Activated CD8-positive, alpha-beta memory T cell treated with anti-CD3 and anti-CD28 coated beads, Interleukin-2, amount 50 U/mL, for 24 hours (primary cell): ENCODE measurements around the gene EMC10.
"Not testable (repeated sequence)": the region's sequence is repeated elsewhere in the genome, so short reads cannot be mapped to it uniquely, and the experiment has no call there.

ENCODE experiments used
- DNase-seq: peaks from one replicate; pipeline ENCODE4 v3.0.0-alpha.2; 2020; ENCODE audit errors: extremely low read depth

The EMC10 gene

GRCh38 chr19:50450369-50451222 lies 25.7 kb upstream of the EMC10 start:
- DNase-seq = no peak

- no peak for DNase-seq
Observed at GRCh38 chr19:50451223-50451534, 25.1 kb upstream of the EMC10 start.

GRCh38 chr19:50453243-50453642 lies 23.1 kb upstream of the EMC10 start:
- no peak for DNase-seq

GRCh38 chr19:50455992-50456391 lies 20.3 kb upstream of the EMC10 start:
- DNase-seq = no peak

- DNase-seq = no peak
Observed at GRCh38 chr19:50457300-50457699, 19.0 kb upstream of the EMC10 start.

- DNase-seq = no peak
Observed at GRCh38 chr19:50458396-50459066, 17.8 kb upstream of the EMC10 start.

- DNase-seq = no peak
Observed at GRCh38 chr19:50459067-50459456, 17.2 kb upstream of the EMC10 start.

- no peak for DNase-seq
Observed at GRCh38 chr19:50459638-50460037, 16.7 kb upstream of the EMC10 start.

GRCh38 chr19:50460161-50460765 lies 16.0 kb upstream of the EMC10 start:
- no peak for DNase-seq

GRCh38 chr19:50461066-50461875 lies 15.0 kb upstream of the EMC10 start:
- peak; percentile 24 for DNase-seq

- DNase-seq = no peak
Observed at GRCh38 chr19:50462970-50463369, 13.3 kb upstream of the EMC10 start.

GRCh38 chr19:50464348-50464747 lies 12.0 kb upstream of the EMC10 start:
- no peak for DNase-seq

GRCh38 chr19:50465000-50465399 lies 11.3 kb upstream of the EMC10 start:
- DNase-seq = no peak

- DNase-seq = no peak
Observed at GRCh38 chr19:50465986-50466705, 10.2 kb upstream of the EMC10 start.

GRCh38 chr19:50466706-50467039 lies 9.6 kb upstream of the EMC10 start:
- DNase-seq = no peak

GRCh38 chr19:50467566-50467965 lies 8.7 kb upstream of the EMC10 start:
- no peak for DNase-seq

- DNase-seq = no peak
Observed at GRCh38 chr19:50468818-50469217, 7.5 kb upstream of the EMC10 start.

GRCh38 chr19:50473336-50473735 lies 3.0 kb upstream of the EMC10 start:
- DNase-seq = not testable (repeated sequence)

GRCh38 chr19:50475101-50475568 lies 1.2 kb upstream of the EMC10 start:
- no peak for DNase-seq

GRCh38 chr19:50475736-50476223 lies 527 bp upstream of the EMC10 start:
- DNase-seq = no peak

GRCh38 chr19:50476907-50477238 lies 566 bp downstream of the EMC10 start:
- no peak for DNase-seq
